ENCODE data around the gene CT45A6.
"Not testable (repeated sequence)": the region's sequence is repeated elsewhere in the genome, so short reads cannot be mapped to it uniquely, and the experiment has no call there.

DNA sequence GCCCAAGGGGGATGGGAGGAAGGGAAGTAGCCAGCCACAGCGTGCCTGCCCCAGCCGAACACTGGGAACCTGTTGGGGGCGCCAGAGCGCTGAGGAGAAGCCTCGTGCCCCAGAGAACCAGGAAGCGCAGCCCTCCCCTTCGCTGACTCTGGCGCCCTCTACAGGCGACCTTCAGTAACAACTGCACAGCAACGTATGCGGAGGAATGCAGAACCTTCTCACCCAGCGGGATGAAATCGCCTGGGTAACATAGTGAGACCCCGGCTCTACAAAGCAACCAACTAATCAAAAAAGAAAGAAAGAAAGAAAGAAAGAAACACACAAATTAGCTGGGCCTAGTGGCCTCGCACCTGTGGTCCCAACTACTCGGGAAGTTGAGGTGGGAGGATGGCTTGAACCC, at the start of gene CT45A6:
- not testable (repeated sequence) for TF ChIP-seq ZNF274 (IDR thresholded peaks at IDR 0.05; ENCODE audit: low read depth, low read length); YY1 (IDR thresholded peaks at IDR 0.05; ENCODE audit: insufficient read depth, insufficient read length)

All from NT2/D1 (cell line).